ENCODE data around the gene KIAA1671. TPM values are rescaled to one million over a fixed set of nuclear protein-coding genes. Genes with fewer than 3 reads are reported as not detected.

The KIAA1671 gene
- total and polyA plus RNA-seq, 4 donors = 8.7 to 35.9 (median 19.1) TPM

DNA sequence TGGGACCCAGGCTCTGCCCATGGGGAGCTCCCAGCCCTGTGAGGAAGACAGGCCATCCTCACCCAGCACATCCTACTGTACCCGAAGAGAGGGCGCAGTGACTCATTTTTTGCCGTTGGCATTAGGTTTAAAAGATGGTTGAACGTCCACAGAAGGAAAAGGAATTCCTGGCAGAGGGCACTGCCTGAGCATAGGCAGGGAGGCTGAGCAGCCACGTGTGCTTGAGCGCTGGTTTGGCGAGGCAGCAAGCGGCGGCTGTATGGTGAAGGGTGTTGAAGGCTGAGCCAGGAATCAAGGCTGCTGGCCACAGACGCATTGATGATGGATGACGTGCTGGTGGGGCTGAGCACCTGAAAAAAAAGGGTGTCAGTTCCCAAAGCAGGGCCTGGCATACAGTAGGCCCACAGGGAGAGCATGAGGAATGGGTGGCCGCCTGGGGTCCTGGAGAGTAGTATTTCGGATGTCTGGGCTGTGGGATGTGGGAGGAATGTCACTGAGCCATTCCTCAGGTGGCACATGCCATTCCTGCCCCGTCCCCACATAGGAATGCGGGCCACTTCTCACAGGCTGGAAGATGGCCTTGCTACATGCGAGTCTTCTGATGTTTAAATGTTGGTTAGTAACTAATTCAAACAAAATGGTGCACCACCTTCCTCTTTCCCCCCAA lies 112.5 kb downstream of the KIAA1671 start:
- H3K4me1 ChIP-seq (ENCODE audit: control insufficient read depth in 4 of 4, insufficient read depth in 4 of 4, low read length in 3 of 4) = no peaks in the 10 kb centered on the region
- no peak for DNase-seq (ENCODE audit: low spot score)
- 90% methylated on average over 16 of the region's 16 CpGs for WGBS
- no peak overlapping the region for H3K27ac ChIP-seq (ENCODE audit: low read depth in 1 of 2, low read length in 2 of 2)
- no peak overlapping the region for H3K9ac ChIP-seq (ENCODE audit: low read depth in 1 of 2, low read length in 2 of 2)
- no peak overlapping the region for H3K4me3 ChIP-seq (ENCODE audit: low read depth in 1 of 3, low read length in 3 of 3)
- no peak for TF ChIP-seq SP1 (IDR thresholded peaks at IDR 0.05)
- TF ChIP-seq, protein P1, sequence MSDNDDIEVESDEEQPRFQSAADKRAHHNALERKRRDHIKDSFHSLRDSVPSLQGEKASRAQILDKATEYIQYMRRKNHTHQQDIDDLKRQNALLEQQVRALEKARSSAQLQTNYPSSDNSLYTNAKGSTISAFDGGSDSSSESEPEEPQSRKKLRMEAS (IDR thresholded peaks at IDR 0.05) = no peak
- no peak for TF ChIP-seq RAD21 (IDR thresholded peaks at IDR 0.05)
- no peak for TF ChIP-seq NR2F2 (IDR thresholded peaks at IDR 0.05)
- TF ChIP-seq, protein P2, sequence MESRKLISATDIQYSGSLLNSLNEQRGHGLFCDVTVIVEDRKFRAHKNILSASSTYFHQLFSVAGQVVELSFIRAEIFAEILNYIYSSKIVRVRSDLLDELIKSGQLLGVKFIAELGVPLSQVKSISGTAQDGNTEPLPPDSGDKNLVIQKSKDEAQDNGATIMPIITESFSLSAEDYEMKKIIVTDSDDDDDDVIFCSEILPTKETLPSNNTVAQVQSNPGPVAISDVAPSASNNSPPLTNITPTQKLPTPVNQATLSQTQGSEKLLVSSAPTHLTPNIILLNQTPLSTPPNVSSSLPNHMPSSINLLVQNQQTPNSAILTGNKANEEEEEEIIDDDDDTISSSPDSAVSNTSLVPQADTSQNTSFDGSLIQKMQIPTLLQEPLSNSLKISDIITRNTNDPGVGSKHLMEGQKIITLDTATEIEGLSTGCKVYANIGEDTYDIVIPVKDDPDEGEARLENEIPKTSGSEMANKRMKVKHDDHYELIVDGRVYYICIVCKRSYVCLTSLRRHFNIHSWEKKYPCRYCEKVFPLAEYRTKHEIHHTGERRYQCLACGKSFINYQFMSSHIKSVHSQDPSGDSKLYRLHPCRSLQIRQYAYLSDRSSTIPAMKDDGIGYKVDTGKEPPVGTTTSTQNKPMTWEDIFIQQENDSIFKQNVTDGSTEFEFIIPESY (IDR thresholded peaks at IDR 0.05) = no peak
- no peak for TF ChIP-seq EGR1 (IDR thresholded peaks at IDR 0.05; ENCODE audit: low read depth in 2 of 2)
- no peak for TF ChIP-seq HNF4A (conservative IDR thresholded peaks at IDR 0.05)
- TF ChIP-seq, protein P3, sequence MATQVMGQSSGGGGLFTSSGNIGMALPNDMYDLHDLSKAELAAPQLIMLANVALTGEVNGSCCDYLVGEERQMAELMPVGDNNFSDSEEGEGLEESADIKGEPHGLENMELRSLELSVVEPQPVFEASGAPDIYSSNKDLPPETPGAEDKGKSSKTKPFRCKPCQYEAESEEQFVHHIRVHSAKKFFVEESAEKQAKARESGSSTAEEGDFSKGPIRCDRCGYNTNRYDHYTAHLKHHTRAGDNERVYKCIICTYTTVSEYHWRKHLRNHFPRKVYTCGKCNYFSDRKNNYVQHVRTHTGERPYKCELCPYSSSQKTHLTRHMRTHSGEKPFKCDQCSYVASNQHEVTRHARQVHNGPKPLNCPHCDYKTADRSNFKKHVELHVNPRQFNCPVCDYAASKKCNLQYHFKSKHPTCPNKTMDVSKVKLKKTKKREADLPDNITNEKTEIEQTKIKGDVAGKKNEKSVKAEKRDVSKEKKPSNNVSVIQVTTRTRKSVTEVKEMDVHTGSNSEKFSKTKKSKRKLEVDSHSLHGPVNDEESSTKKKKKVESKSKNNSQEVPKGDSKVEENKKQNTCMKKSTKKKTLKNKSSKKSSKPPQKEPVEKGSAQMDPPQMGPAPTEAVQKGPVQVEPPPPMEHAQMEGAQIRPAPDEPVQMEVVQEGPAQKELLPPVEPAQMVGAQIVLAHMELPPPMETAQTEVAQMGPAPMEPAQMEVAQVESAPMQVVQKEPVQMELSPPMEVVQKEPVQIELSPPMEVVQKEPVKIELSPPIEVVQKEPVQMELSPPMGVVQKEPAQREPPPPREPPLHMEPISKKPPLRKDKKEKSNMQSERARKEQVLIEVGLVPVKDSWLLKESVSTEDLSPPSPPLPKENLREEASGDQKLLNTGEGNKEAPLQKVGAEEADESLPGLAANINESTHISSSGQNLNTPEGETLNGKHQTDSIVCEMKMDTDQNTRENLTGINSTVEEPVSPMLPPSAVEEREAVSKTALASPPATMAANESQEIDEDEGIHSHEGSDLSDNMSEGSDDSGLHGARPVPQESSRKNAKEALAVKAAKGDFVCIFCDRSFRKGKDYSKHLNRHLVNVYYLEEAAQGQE (IDR thresholded peaks at IDR 0.05) = no peak
- TF ChIP-seq JUND (IDR thresholded peaks at IDR 0.05) = no peak
- TF ChIP-seq, protein P4, sequence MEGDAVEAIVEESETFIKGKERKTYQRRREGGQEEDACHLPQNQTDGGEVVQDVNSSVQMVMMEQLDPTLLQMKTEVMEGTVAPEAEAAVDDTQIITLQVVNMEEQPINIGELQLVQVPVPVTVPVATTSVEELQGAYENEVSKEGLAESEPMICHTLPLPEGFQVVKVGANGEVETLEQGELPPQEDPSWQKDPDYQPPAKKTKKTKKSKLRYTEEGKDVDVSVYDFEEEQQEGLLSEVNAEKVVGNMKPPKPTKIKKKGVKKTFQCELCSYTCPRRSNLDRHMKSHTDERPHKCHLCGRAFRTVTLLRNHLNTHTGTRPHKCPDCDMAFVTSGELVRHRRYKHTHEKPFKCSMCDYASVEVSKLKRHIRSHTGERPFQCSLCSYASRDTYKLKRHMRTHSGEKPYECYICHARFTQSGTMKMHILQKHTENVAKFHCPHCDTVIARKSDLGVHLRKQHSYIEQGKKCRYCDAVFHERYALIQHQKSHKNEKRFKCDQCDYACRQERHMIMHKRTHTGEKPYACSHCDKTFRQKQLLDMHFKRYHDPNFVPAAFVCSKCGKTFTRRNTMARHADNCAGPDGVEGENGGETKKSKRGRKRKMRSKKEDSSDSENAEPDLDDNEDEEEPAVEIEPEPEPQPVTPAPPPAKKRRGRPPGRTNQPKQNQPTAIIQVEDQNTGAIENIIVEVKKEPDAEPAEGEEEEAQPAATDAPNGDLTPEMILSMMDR (IDR thresholded peaks at IDR 0.05; ENCODE audit: low read depth, low read length, missing input control) = no peak
- TF ChIP-seq TAF1 (conservative IDR thresholded peaks at IDR 0.05) = no peak
- no peaks in the 10 kb centered on the region for H3K9me3 ChIP-seq (ENCODE audit: control insufficient read depth in 4 of 4, low read length in 3 of 4)
- no peaks in the 10 kb centered on the region for H3K27me3 ChIP-seq (ENCODE audit: control insufficient read depth in 4 of 4, insufficient read depth in 4 of 4, low read length in 3 of 4)
- peaks cover 0 to 2% (median 0%) of the 10 kb centered on the region in 4 donors for H3K36me3 ChIP-seq (ENCODE audit: control insufficient read depth in 4 of 4, insufficient read depth in 3 of 4, low read depth in 1 of 4, low read length in 3 of 4)

DNA sequence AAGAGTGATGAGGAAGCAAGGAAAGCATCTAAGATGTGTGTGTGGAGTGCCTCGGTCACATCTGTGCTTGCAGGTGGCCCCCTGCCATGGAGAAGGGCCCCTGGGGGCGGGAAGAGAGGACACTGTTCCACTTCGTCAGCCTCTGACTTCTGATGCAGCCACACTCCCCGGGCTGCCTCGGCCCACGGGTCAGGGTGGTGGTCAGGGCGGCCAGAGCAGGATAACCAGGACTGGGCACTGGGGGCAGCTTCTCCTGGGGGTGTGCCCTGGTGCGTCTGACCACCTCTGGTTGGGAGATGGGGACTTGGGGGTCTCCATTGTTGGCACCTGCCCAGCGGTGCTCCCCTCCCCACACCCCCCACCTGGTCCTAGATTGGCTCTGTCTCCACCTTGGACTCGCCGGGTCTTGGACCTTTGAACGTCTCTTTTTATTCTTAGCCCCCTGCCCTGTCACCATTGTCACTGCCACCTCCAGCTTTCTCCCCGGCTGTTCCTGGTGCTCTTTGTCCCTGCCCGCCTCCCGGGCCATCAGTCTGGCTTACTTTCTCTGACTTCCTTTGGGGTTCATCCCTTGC lies 114.4 kb downstream of the KIAA1671 start:
- no peak for DNase-seq (ENCODE audit: low spot score)
- no peak overlapping the region for H3K9ac ChIP-seq (ENCODE audit: low read depth in 1 of 2, low read length in 2 of 2)
- 96% methylated on average over 15 of the region's 15 CpGs for WGBS
- no peak overlapping the region for H3K27ac ChIP-seq (ENCODE audit: low read depth in 1 of 2, low read length in 2 of 2)
- no peaks in the 10 kb centered on the region for H3K9me3 ChIP-seq (ENCODE audit: control insufficient read depth in 4 of 4, low read length in 3 of 4)
- TF ChIP-seq FOXA2 (IDR thresholded peaks at IDR 0.05) = no peak
- TF ChIP-seq, protein P3 (IDR thresholded peaks at IDR 0.05) = no peak
- H3K4me3 ChIP-seq (ENCODE audit: low read depth in 1 of 3, low read length in 3 of 3) = no peak overlapping the region
- no peaks in the 10 kb centered on the region for H3K4me1 ChIP-seq (ENCODE audit: control insufficient read depth in 4 of 4, insufficient read depth in 4 of 4, low read length in 3 of 4)
- peaks cover 0 to 2% (median 0%) of the 10 kb centered on the region in 4 donors for H3K36me3 ChIP-seq (ENCODE audit: control insufficient read depth in 4 of 4, insufficient read depth in 3 of 4, low read depth in 1 of 4, low read length in 3 of 4)
- no peaks in the 10 kb centered on the region for H3K27me3 ChIP-seq (ENCODE audit: control insufficient read depth in 4 of 4, insufficient read depth in 4 of 4, low read length in 3 of 4)

Data from liver (tissue), 9 donors.